Measurements from ENCODE around the gene PGD. TPM values are rescaled to one million over a fixed set of nuclear protein-coding genes. Genes with fewer than 3 reads are reported as not detected.

The PGD gene
- total and polyA plus RNA-seq, 2 of the 13 experiments (the other 11 are each of a cell fraction or from before 2014, with no cell fraction given): 64.8 to 210 TPM

- Histone ChIP-seq H3K4me1 (ENCODE audit: insufficient read depth, low read length) (no peaks in the 10 kb centered on the region; the same call in 1 of the 2 replicates), H3K9ac (ENCODE audit: insufficient read depth, low read depth, low read length) (no peak overlapping the region), H3K36me3 (replicated peaks in 1 of 2; ENCODE audit: control insufficient read depth in 1 of 2, insufficient read depth in 2 of 2, low read length in 2 of 2) (peaks cover 31 to 83% of the 10 kb centered on the region in 2 experiments), H4K20me1 (ENCODE audit: insufficient read depth, low read length) (no peaks in the 10 kb centered on the region), H3K9me3 (ENCODE audit: low read length) (no peaks in the 10 kb centered on the region), H3K4me3 (replicated peaks in 1 of 3; ENCODE audit: insufficient read depth in 1 of 3, low read depth in 2 of 3, low read length in 3 of 3) (no peak overlapping the region), H2AFZ (ENCODE audit: low read length) (no peak overlapping the region), H3K4me2 (ENCODE audit: low read depth, low read length) (no peak overlapping the region), H3K79me2 (ENCODE audit: insufficient read depth, low read length) (peaks cover 3% of the 10 kb centered on the region), H3K27ac (ENCODE audit: extremely low read length, insufficient read depth, low read length) (no peak overlapping the region), H3K27me3 (ENCODE audit: control insufficient read depth in 1 of 2, insufficient read depth in 2 of 2, low read length in 2 of 2) (no peaks in the 10 kb centered on the region)
- no TSS peak for BruUV-seq (replicated peaks)
- in situ Hi-C loops (cut with HindIII; ENCODE audit: extremely low pct_ligation_motif_present, low pct_unique_long_range_greater_than_20kb) (no loop called here), intact Hi-C loops (cut with micrococcal nuclease; ENCODE audit: unreplicated experiment) (no loop called here)
- peak; percentile 32; the same call in 1 of the 2 replicates for TF ChIP-seq ZNF770 (CRISPR knock-in tag; IDR thresholded peaks at IDR 0.05)
- TF ChIP-seq TERF1 (CRISPR knock-in tag; IDR thresholded peaks at IDR 0.05): no peak
- peak; percentile 54 for TF ChIP-seq ZNF121 (CRISPR knock-in tag; IDR thresholded peaks at IDR 0.05)
- POLR2A ChIA-PET: interaction anchor here (1.6 kb wide), 1 partner anchor 8 kb away, joined by 6 read pairs; the partner anchor contains the start of gene PGD
- FAIRE-seq (no peak), DNase-seq (ENCODE audit: low spot score) (no peak), ATAC-seq (no peak)
- CTCF ChIA-PET (ENCODE audit: low intra/inter-chr PET ratio, low total read pairs): no interaction called here
- WGBS (ENCODE audit: low lambda C conversion rate): 100% methylated on average over 2 of the region's 2 CpGs
Measured at GRCh38 chr1:10407201-10407600, 8.3 kb downstream of the PGD start.

- H3K4me2 ChIP-seq (ENCODE audit: low read depth, low read length): no peak overlapping the region
- H3K9me3 ChIP-seq (ENCODE audit: low read length): no peaks in the 10 kb centered on the region
- FAIRE-seq (peak; percentile 15), DNase-seq (ENCODE audit: low spot score) (peak; percentile 24), ATAC-seq (no peak)
- 87% methylated on average over 6 of the region's 6 CpGs for WGBS (ENCODE audit: low lambda C conversion rate)
- H3K27ac ChIP-seq (ENCODE audit: extremely low read length, insufficient read depth, low read length): peak overlapping the region; percentile 14
- intact Hi-C loops (cut with micrococcal nuclease; ENCODE audit: unreplicated experiment): no loop called here
- H2AFZ ChIP-seq (ENCODE audit: low read length): no peak overlapping the region
- peaks cover 26 to 86% of the 10 kb centered on the region in 2 experiments for H3K36me3 ChIP-seq (replicated peaks in 1 of 2; ENCODE audit: control insufficient read depth in 1 of 2, insufficient read depth in 2 of 2, low read length in 2 of 2)
- ChIA-PET POLR2A (no interaction called here), CTCF (ENCODE audit: low intra/inter-chr PET ratio, low total read pairs) (no interaction called here)
- TF ChIP-seq ZBTB8A (CRISPR knock-in tag; IDR thresholded peaks at IDR 0.05; ENCODE audit: borderline replicate concordance, low read depth): no peak
- peak; percentile 64; the same call in 1 of the 2 replicates for TF ChIP-seq NFE2L2 (IDR thresholded peaks at IDR 0.05; ENCODE audit: low read length)
- no peak overlapping the region for H3K4me3 ChIP-seq (replicated peaks in 1 of 3; ENCODE audit: insufficient read depth in 1 of 3, low read depth in 2 of 3, low read length in 3 of 3)
- no peaks in the 10 kb centered on the region for H3K27me3 ChIP-seq (ENCODE audit: control insufficient read depth in 1 of 2, insufficient read depth in 2 of 2, low read length in 2 of 2)
- H3K9ac ChIP-seq (ENCODE audit: insufficient read depth, low read depth, low read length): no peak overlapping the region
- no peaks in the 10 kb centered on the region for H4K20me1 ChIP-seq (ENCODE audit: insufficient read depth, low read length)
- H3K4me1 ChIP-seq (ENCODE audit: insufficient read depth, low read length): no peaks in the 10 kb centered on the region
- H3K79me2 ChIP-seq (ENCODE audit: insufficient read depth, low read length): no peaks in the 10 kb centered on the region
- in situ Hi-C loops (cut with HindIII; ENCODE audit: extremely low pct_ligation_motif_present, low pct_unique_long_range_greater_than_20kb): no loop called here
- no TSS peak for BruUV-seq (replicated peaks)
Measured at GRCh38 chr1:10415211-10415930, 16.5 kb downstream of the PGD start.
